ENCODE data around the gene CNGA4.
"Not testable (repeated sequence)": the region's sequence is repeated elsewhere in the genome, so short reads cannot be mapped to it uniquely, and the experiment has no call there.

Gene CNGA4

DNA sequence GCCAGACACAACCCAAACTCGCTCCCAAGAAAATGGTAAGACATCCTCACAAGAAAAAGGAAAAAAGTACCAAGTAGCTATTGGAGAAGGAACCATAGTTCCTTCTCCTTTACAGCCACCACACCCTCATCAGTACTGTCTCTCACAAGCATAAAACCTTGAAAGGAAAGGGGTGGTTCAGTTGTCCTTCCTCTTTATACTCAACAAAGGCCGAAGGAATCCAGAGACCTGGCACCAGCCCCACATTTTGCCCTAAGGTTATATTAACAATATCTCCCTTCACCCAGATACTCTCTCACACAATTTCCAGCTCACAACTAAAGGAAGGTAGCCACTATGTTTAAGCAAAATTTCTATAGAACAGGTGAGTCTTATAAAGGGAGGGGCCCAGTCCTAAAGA lies 13.0 kb upstream of the CNGA4 start:
- no peak for DNase-seq

DNA sequence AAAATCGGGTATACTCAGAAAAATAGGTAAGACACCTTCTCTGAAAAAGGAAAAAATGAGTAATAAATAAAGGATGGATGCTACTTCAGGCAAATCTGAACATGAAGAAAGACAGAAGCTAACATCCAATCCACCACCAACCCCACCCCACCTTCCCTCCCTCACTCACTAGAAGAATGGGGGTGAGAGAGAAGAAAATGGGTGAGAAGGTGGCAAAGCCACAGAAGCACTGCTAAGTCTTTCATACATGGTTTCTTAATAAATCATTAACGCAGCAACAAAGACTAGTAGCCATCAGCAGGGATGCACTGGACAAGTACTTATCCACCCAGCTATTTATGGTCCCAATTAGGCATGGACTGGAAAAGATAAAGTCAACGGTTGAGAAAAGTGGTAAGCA lies 10.4 kb upstream of the CNGA4 start:
- no peak for DNase-seq

DNA sequence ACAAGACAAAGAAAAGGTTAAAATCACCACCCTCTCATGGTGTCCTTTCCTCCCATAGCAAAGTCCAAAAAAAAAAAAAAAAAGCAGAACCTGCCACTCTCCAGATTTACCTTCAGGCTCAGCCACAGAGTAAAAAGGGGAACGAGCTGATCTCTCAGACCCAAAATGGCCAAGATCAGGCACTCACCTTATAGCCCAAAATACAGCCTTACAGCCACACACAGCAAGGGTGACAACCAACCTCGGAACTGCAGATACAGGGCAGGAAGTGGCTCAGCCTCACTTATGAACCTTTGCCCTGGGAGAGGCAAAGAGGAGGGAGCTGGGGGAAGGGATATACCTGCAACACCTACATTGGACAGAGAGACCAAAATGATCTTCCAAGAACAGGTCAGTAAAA lies 9.0 kb upstream of the CNGA4 start:
- no peak for DNase-seq

DNA sequence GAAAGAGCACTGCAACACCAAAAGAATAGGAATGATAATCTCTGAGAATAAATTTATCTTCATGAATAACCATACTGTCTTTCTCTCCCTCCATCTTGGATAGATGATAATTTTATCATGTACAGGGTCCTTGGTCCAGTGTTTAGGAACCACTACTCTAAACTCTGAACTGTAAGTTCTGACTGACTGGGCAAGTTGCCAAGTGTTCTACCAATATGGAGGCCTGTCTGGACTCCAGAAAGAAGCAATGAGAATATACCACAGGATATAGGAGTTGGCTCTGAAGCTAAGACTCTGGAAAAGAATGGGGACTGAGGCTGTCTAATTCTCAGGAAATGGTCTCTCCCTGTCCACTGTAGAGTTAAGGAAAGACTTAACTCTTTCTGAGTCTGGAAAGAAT lies 6.0 kb upstream of the CNGA4 start:
- no peak for DNase-seq

GRCh38 chr11:6233984-6234386 lies 4.9 kb upstream of the CNGA4 start:
- DNase-seq = no peak

- DNase-seq = peak; percentile 81
Measured at GRCh38 chr11:6234387-6235107, 4.3 kb upstream of the CNGA4 start, which contains the start of gene FHIP1B. TSS of gene FHIP1B (minus strand) at chr11:6234636. CDS start at chr11:6224516, 10,120 bp downstream.

DNA sequence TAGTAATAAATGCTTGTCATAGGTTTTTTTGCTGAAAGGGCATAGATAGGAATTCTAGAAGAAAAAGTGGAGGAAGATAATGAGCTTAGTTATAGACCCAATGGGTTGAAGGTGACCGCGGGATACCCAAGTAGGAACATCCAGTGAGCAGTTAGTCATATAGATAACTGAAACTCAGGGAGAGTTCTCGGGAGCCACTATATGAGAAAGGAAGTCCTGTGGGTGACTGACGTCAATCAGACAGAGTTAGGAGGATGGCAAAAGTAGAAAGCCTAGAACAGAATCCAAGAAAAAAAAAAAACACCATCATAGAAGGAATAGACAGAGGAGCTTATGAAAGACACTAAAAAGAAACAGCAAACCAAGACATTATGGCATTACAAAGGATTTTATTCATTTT lies 1.6 kb upstream of the CNGA4 start:
- DNase-seq = no peak

- DNase-seq = no peak
Measured at GRCh38 chr11:6237761-6238302, 1.1 kb upstream of the CNGA4 start.

DNA sequence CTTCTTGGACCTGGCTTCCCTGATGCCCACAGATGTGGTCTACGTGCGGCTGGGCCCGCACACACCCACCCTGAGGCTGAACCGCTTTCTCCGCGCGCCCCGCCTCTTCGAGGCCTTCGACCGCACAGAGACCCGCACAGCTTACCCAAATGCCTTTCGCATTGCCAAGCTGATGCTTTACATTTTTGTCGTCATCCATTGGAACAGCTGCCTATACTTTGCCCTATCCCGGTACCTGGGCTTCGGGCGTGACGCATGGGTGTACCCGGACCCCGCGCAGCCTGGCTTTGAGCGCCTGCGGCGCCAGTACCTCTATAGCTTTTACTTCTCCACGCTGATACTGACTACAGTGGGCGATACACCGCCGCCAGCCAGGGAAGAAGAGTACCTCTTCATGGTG lies 1.2 kb downstream of the CNGA4 start:
- no peak for DNase-seq

- no peak for DNase-seq
Measured at GRCh38 chr11:6240781-6241180, 1.9 kb downstream of the CNGA4 start.

DNA sequence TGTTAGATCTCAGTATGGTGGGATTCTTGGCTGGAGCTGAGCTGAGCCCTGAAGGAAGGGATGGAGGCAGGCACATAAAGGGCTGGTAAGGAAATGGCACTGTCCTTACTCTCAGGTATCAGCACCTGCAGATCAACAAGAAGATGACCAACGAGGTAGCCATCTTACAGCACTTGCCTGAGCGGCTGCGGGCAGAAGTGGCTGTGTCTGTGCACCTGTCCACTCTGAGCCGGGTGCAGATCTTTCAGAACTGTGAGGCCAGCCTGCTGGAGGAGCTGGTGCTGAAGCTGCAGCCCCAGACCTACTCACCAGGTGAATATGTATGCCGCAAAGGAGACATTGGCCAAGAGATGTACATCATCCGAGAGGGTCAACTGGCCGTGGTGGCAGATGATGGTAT lies 2.4 kb downstream of the CNGA4 start:
- DNase-seq = no peak

GRCh38 chr11:6245536-6245935 lies 6.6 kb downstream of the CNGA4 start:
- no peak for DNase-seq

DNA sequence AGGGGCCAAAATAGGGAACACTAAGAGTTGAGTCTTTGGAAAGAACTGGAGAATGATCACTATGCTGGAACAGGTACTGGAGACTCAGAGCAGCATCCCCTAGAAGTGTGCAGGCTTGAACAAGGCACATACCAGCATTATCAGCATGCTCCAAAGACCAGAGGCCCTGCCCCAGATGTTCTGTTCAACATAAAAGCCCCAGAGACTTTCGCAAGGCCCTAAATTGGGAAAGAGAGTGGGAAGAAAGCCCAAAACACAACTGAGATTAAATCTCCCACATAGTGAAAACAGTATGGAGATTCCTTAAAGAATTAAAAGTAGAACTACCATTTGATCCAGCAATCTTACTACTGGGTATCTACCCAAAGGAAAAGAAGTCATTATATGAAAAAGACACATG lies 9.4 kb downstream of the CNGA4 start:
- DNase-seq = no peak

GRCh38 chr11:6248897-6249296 lies 10.0 kb downstream of the CNGA4 start:
- not testable (repeated sequence) for DNase-seq

GRCh38 chr11:6249770-6250555 lies 11.1 kb downstream of the CNGA4 start:
- no peak for DNase-seq

DNA sequence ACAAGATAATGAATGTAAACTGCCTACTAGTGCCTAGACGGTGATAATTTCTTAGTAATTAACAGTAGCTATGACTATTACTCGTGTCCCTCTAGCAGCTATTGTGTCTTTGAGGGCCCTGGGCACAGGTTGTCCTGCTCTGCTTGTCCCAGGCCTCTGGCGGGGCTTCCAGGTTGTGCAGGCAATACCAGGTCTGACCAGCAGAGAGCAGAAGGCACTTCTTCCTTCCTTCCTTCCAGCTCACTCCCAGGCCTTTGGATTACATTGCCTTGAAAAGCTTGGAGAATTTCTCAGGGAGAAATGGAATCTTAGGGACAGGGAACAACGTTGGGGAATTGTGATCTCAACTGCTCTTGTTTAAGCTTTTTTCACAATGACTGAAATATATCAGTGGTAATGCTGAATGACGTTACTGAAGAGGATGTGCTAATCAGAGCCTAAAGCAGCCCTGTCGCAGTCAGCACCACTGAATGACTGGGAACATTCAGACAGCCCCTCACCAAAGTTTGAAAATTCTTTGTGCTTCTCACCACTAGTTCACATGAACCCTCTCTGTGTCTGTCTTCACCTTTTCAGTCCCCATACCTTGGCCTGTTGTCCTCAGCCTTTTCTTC lies 12.3 kb downstream of the CNGA4 start:
- peak; percentile 80 for DNase-seq

DNA sequence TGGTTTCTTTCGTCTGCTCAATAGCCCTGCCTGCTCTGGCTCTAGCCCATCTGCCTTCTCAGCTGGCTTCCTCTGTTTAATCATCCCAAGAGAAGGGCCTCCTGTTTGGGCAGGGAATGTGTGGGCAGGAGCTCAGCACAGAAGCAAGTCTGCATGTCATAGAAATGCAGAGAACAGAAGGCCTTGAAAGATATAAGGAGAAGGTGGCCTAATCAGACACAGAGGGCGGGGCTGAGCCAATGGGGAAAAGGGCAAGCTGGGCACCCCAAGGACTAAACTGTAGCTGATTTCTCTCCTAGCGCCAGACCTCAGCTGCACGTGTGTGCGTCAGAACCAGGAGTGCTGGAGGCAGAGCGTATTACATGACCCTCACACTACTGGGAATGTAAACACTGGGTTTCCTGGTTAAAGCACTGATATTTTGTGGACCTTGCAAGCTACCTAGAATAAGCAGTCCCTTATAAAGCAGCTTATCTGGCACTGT lies 13.1 kb downstream of the CNGA4 start:
- no peak for DNase-seq

- no peak for DNase-seq
Measured at GRCh38 chr11:6253197-6253596, 14.3 kb downstream of the CNGA4 start.

- no peak for DNase-seq
Measured at GRCh38 chr11:6258141-6258540, 19.3 kb downstream of the CNGA4 start.

GRCh38 chr11:6258571-6259081 lies 19.7 kb downstream of the CNGA4 start:
- no peak for DNase-seq

GRCh38 chr11:6260207-6260726 lies 21.4 kb downstream of the CNGA4 start:
- no peak for DNase-seq

DNA sequence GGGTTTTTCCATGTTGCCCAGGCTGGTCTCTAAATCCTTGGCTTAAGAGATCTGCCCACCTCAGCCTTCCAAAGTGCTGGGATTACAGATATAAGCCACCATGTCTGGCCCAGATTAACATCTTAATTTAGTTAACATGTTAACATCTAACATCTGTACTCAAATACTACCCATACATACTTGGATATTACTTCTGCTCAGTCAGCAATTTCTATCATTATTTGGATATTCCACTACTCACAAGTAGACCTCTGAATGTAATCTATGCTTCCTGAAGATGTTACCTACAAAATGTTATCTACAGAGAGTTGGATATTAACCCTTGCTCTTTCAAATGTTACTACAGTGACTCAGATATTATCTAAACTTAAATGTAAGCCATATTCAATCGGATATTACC lies 24.8 kb downstream of the CNGA4 start:
- DNase-seq = no peak

GRCh38 chr11:6268820-6269219 lies 29.9 kb downstream of the CNGA4 start:
- no peak for DNase-seq
